Stimulated activated CD8-positive, alpha-beta memory T cell treated with anti-CD3 and anti-CD28 coated beads, Interleukin-4, amount 100 ng/mL, for 24 hours (primary cell): ENCODE results near the gene WIPF1.

Experiments used
- DNase-seq: peaks from one replicate; pipeline ENCODE4 v3.0.0-alpha.2; 2020; ENCODE audit warnings: low read depth

The WIPF1 gene

GRCh38 chr2:174540893-174541292 lies 56.7 kb downstream of the WIPF1 start:
- DNase-seq, result no peak

GRCh38 chr2:174535757-174536703 lies 61.6 kb downstream of the WIPF1 start:
- DNase-seq, result no peak

GRCh38 chr2:174535083-174535482 lies 62.5 kb downstream of the WIPF1 start:
- DNase-seq, result no peak

GRCh38 chr2:174529916-174530315 lies 67.7 kb downstream of the WIPF1 start:
- DNase-seq, result no peak

- DNase-seq, result no peak
Measured at GRCh38 chr2:174527959-174528358, 69.6 kb downstream of the WIPF1 start.

- DNase-seq, result no peak
Measured at GRCh38 chr2:174527101-174527721, 70.4 kb downstream of the WIPF1 start.

- no peak for DNase-seq
Measured at GRCh38 chr2:174524527-174524926, 73.1 kb downstream of the WIPF1 start.

- DNase-seq, result no peak
Measured at GRCh38 chr2:174522553-174522952, 75.1 kb downstream of the WIPF1 start.

GRCh38 chr2:174518395-174518794 lies 79.2 kb downstream of the WIPF1 start:
- no peak for DNase-seq

- DNase-seq, result no peak
Measured at GRCh38 chr2:174516501-174517378, 80.9 kb downstream of the WIPF1 start.

- DNase-seq, result no peak
Measured at GRCh38 chr2:174512345-174512744, 85.3 kb downstream of the WIPF1 start.

- DNase-seq, result no peak
Measured at GRCh38 chr2:174511580-174512260, 85.9 kb downstream of the WIPF1 start.

- DNase-seq, result no peak
Measured at GRCh38 chr2:174510583-174511189, 86.9 kb downstream of the WIPF1 start.
